Measurements from ENCODE around the gene GOLGA3.
"Not testable (repeated sequence)": the region's sequence is repeated elsewhere in the genome, so short reads cannot be mapped to it uniquely, and the experiment has no call there.

GOLGA3 gene

GRCh38 chr12:132855211-132855610, 26.5 kb upstream of the GOLGA3 start:
- not testable (repeated sequence) for H3K4me1 Mint-ChIP-seq (ENCODE audit: low read depth); DNase-seq (ENCODE audit: low spot score); H3K27me3 Mint-ChIP-seq (ENCODE audit: low read depth); H3K4me3 Mint-ChIP-seq; H3K27ac Mint-ChIP-seq; H3K9me3 Mint-ChIP-seq
- peaks cover 59% of the 10 kb centered on the region for H3K36me3 Mint-ChIP-seq (ENCODE audit: low read depth)

- Mint-ChIP-seq H3K4me3 (no peak overlapping the region), H3K4me1 (ENCODE audit: low read depth) (no peaks in the 10 kb centered on the region), H3K9me3 (no peaks in the 10 kb centered on the region), H3K27ac (no peak overlapping the region), H3K36me3 (ENCODE audit: low read depth) (peaks cover 53% of the 10 kb centered on the region), H3K27me3 (ENCODE audit: low read depth) (no peaks in the 10 kb centered on the region)
- DNase-seq (ENCODE audit: low spot score), result no peak
Observed at GRCh38 chr12:132853285-132854092, 24.8 kb upstream of the GOLGA3 start.

- Mint-ChIP-seq H3K27ac (no peak overlapping the region), H3K4me1 (ENCODE audit: low read depth) (no peaks in the 10 kb centered on the region), H3K27me3 (ENCODE audit: low read depth) (no peaks in the 10 kb centered on the region), H3K4me3 (no peak overlapping the region), H3K9me3 (no peaks in the 10 kb centered on the region), H3K36me3 (ENCODE audit: low read depth) (peaks cover 54% of the 10 kb centered on the region)
- DNase-seq (ENCODE audit: low spot score), result no peak
Observed at GRCh38 chr12:132852496-132852895, 23.8 kb upstream of the GOLGA3 start.

GRCh38 chr12:132851465-132851864, 22.8 kb upstream of the GOLGA3 start:
- Mint-ChIP-seq H3K9me3 (no peaks in the 10 kb centered on the region), H3K27ac (no peak overlapping the region), H3K4me3 (no peak overlapping the region), H3K36me3 (ENCODE audit: low read depth) (peaks cover 57% of the 10 kb centered on the region), H3K4me1 (ENCODE audit: low read depth) (no peaks in the 10 kb centered on the region), H3K27me3 (ENCODE audit: low read depth) (no peaks in the 10 kb centered on the region)
- no peak for DNase-seq (ENCODE audit: low spot score)

GRCh38 chr12:132850291-132850690, 21.6 kb upstream of the GOLGA3 start:
- H3K4me1 Mint-ChIP-seq (ENCODE audit: low read depth), result no peaks in the 10 kb centered on the region
- H3K36me3 Mint-ChIP-seq (ENCODE audit: low read depth), result peaks cover 54% of the 10 kb centered on the region
- no peak overlapping the region for H3K4me3 Mint-ChIP-seq
- H3K27me3 Mint-ChIP-seq (ENCODE audit: low read depth), result no peaks in the 10 kb centered on the region
- H3K9me3 Mint-ChIP-seq, result no peaks in the 10 kb centered on the region
- DNase-seq (ENCODE audit: low spot score), result no peak
- no peak overlapping the region for H3K27ac Mint-ChIP-seq

GRCh38 chr12:132848521-132848920, 19.9 kb upstream of the GOLGA3 start:
- H3K36me3 Mint-ChIP-seq (ENCODE audit: low read depth), result peaks cover 47% of the 10 kb centered on the region
- H3K27me3 Mint-ChIP-seq (ENCODE audit: low read depth), result no peaks in the 10 kb centered on the region
- no peak overlapping the region for H3K27ac Mint-ChIP-seq
- H3K4me1 Mint-ChIP-seq (ENCODE audit: low read depth), result no peaks in the 10 kb centered on the region
- no peak for DNase-seq (ENCODE audit: low spot score)
- no peak overlapping the region for H3K4me3 Mint-ChIP-seq
- H3K9me3 Mint-ChIP-seq, result no peaks in the 10 kb centered on the region

GRCh38 chr12:132847363-132848356, 19.0 kb upstream of the GOLGA3 start:
- H3K4me3 Mint-ChIP-seq, result no peak overlapping the region
- no peaks in the 10 kb centered on the region for H3K4me1 Mint-ChIP-seq (ENCODE audit: low read depth)
- no peak overlapping the region for H3K27ac Mint-ChIP-seq
- DNase-seq (ENCODE audit: low spot score), result no peak
- H3K27me3 Mint-ChIP-seq (ENCODE audit: low read depth), result no peaks in the 10 kb centered on the region
- peaks cover 50% of the 10 kb centered on the region for H3K36me3 Mint-ChIP-seq (ENCODE audit: low read depth)
- H3K9me3 Mint-ChIP-seq, result no peaks in the 10 kb centered on the region

- H3K36me3 Mint-ChIP-seq (ENCODE audit: low read depth), result peaks cover 51% of the 10 kb centered on the region
- not testable (repeated sequence) for H3K27ac Mint-ChIP-seq; H3K4me1 Mint-ChIP-seq (ENCODE audit: low read depth); H3K4me3 Mint-ChIP-seq; DNase-seq (ENCODE audit: low spot score); H3K27me3 Mint-ChIP-seq (ENCODE audit: low read depth); H3K9me3 Mint-ChIP-seq
Observed at GRCh38 chr12:132844681-132845080, 16.0 kb upstream of the GOLGA3 start.

GRCh38 chr12:132842449-132843045, 13.9 kb upstream of the GOLGA3 start:
- H3K9me3 Mint-ChIP-seq, result no peaks in the 10 kb centered on the region
- DNase-seq (ENCODE audit: low spot score), result no peak
- H3K36me3 Mint-ChIP-seq (ENCODE audit: low read depth), result peaks cover 56% of the 10 kb centered on the region
- no peaks in the 10 kb centered on the region for H3K27me3 Mint-ChIP-seq (ENCODE audit: low read depth)
- H3K4me3 Mint-ChIP-seq, result no peak overlapping the region
- peak overlapping the region; percentile 15 for H3K27ac Mint-ChIP-seq
- no peaks in the 10 kb centered on the region for H3K4me1 Mint-ChIP-seq (ENCODE audit: low read depth)

- no peaks in the 10 kb centered on the region for H3K27me3 Mint-ChIP-seq (ENCODE audit: low read depth)
- no peak overlapping the region for H3K27ac Mint-ChIP-seq
- no peak overlapping the region for H3K4me3 Mint-ChIP-seq
- peaks cover 9% of the 10 kb centered on the region for H3K4me1 Mint-ChIP-seq (ENCODE audit: low read depth)
- peaks cover 60% of the 10 kb centered on the region for H3K36me3 Mint-ChIP-seq (ENCODE audit: low read depth)
- DNase-seq (ENCODE audit: low spot score), result no peak
- H3K9me3 Mint-ChIP-seq, result no peaks in the 10 kb centered on the region
Observed at GRCh38 chr12:132841151-132841550, 12.5 kb upstream of the GOLGA3 start.

- Mint-ChIP-seq H3K27ac (no peak overlapping the region), H3K36me3 (ENCODE audit: low read depth) (peaks cover 55% of the 10 kb centered on the region), H3K4me3 (no peak overlapping the region), H3K9me3 (no peaks in the 10 kb centered on the region), H3K4me1 (ENCODE audit: low read depth) (peaks cover 9% of the 10 kb centered on the region), H3K27me3 (ENCODE audit: low read depth) (no peaks in the 10 kb centered on the region)
- no peak for DNase-seq (ENCODE audit: low spot score)
Observed at GRCh38 chr12:132840536-132840935, 11.9 kb upstream of the GOLGA3 start.

GRCh38 chr12:132839558-132840235, 11.0 kb upstream of the GOLGA3 start:
- no peaks in the 10 kb centered on the region for H3K9me3 Mint-ChIP-seq
- H3K36me3 Mint-ChIP-seq (ENCODE audit: low read depth), result peaks cover 61% of the 10 kb centered on the region
- no peak for DNase-seq (ENCODE audit: low spot score)
- H3K27ac Mint-ChIP-seq, result peak overlapping the region; percentile 36
- H3K4me1 Mint-ChIP-seq (ENCODE audit: low read depth), result peaks cover 13% of the 10 kb centered on the region
- H3K27me3 Mint-ChIP-seq (ENCODE audit: low read depth), result no peaks in the 10 kb centered on the region
- no peak overlapping the region for H3K4me3 Mint-ChIP-seq

- peaks cover 65% of the 10 kb centered on the region for H3K36me3 Mint-ChIP-seq (ENCODE audit: low read depth)
- no peaks in the 10 kb centered on the region for H3K27me3 Mint-ChIP-seq (ENCODE audit: low read depth)
- no peak overlapping the region for H3K4me3 Mint-ChIP-seq
- peak overlapping the region; percentile 45 for H3K27ac Mint-ChIP-seq
- H3K9me3 Mint-ChIP-seq, result no peaks in the 10 kb centered on the region
- DNase-seq (ENCODE audit: low spot score), result no peak
- H3K4me1 Mint-ChIP-seq (ENCODE audit: low read depth), result peaks cover 22% of the 10 kb centered on the region
Observed at GRCh38 chr12:132838410-132839080, 9.9 kb upstream of the GOLGA3 start.
